H7 (cell line): ENCODE results near the gene RAPGEF2. TPM values are rescaled to one million over a fixed set of nuclear protein-coding genes. Genes with fewer than 3 reads are reported as not detected.
"Not testable (repeated sequence)": the region's sequence is repeated elsewhere in the genome, so short reads cannot be mapped to it uniquely, and the experiment has no call there.

ENCODE experiments used
- DNase-seq: peaks from one replicate; pipeline ENCODE4 v3.0.0; 2012
- H3K27me3 ChIP-seq: 2 replicates; pipeline ENCODE4 v1.6.0; 2011; ENCODE audit warnings: mild to moderate bottlenecking, low read length; ENCODE audit not compliant: control insufficient read depth, insufficient read depth
- H3K36me3 ChIP-seq: replicated peaks from 2 replicates; pipeline ENCODE4 v1.5.1; 2011; ENCODE audit warnings: low read length; ENCODE audit not compliant: control insufficient read depth, insufficient read depth
- H3K4me3 ChIP-seq: 2 replicates; pipeline ENCODE4 v1.5.1; 2011; ENCODE audit warnings: low read depth, mild to moderate bottlenecking, control low read depth, low read length, moderate library complexity; ENCODE audit not compliant: insufficient read depth
- total RNA-seq: library from RNA; depleted of rRNA; stranded (reverse); fragments of >200 nt; shearing (Covaris generic); gene quantifications from 2 replicates; pipeline ENCODE4 v1.2.3, GENCODE V29; 2014

RAPGEF2 gene
- total RNA-seq, 1 experiment from 2014 or later: 33.2 TPM

GRCh38 chr4:159077702-159078495 lies 25.0 kb upstream of the RAPGEF2 start:
- Histone ChIP-seq H3K27me3 (no peaks in the 10 kb centered on the region), H3K36me3 (no peaks in the 10 kb centered on the region), H3K4me3 (no peak overlapping the region)
- no peak for DNase-seq

GRCh38 chr4:159079074-159079473 lies 23.8 kb upstream of the RAPGEF2 start:
- no peaks in the 10 kb centered on the region for H3K36me3 ChIP-seq
- DNase-seq: no peak
- no peaks in the 10 kb centered on the region for H3K27me3 ChIP-seq
- H3K4me3 ChIP-seq: no peak overlapping the region

GRCh38 chr4:159086606-159087005 lies 16.3 kb upstream of the RAPGEF2 start:
- DNase-seq: no peak
- H3K27me3 ChIP-seq: no peaks in the 10 kb centered on the region

GRCh38 chr4:159090255-159090654 lies 12.6 kb upstream of the RAPGEF2 start:
- H3K4me3 ChIP-seq: no peak overlapping the region
- no peaks in the 10 kb centered on the region for H3K36me3 ChIP-seq
- no peaks in the 10 kb centered on the region for H3K27me3 ChIP-seq
- DNase-seq: no peak

More at GRCh38 chr4:159086606-159087005, 16.3 kb upstream of the RAPGEF2 start:
- Histone ChIP-seq H3K36me3 (no peaks in the 10 kb centered on the region), H3K4me3 (no peak overlapping the region)

- not testable (repeated sequence) for H3K36me3 ChIP-seq, H3K27me3 ChIP-seq, H3K4me3 ChIP-seq, DNase-seq
Measured at GRCh38 chr4:159094156-159094555, 8.7 kb upstream of the RAPGEF2 start.

GRCh38 chr4:159096434-159096833 lies 6.4 kb upstream of the RAPGEF2 start:
- Histone ChIP-seq H3K27me3 (peaks cover 2% of the 10 kb centered on the region; the same call in 1 of the 2 replicates), H3K36me3 (no peaks in the 10 kb centered on the region), H3K4me3 (no peak overlapping the region)
- no peak for DNase-seq

- peaks cover 2% of the 10 kb centered on the region; the same call in 1 of the 2 replicates for H3K27me3 ChIP-seq
- no peak for DNase-seq
- no peaks in the 10 kb centered on the region for H3K36me3 ChIP-seq
- H3K4me3 ChIP-seq: no peak overlapping the region
Measured at GRCh38 chr4:159097144-159097543, 5.7 kb upstream of the RAPGEF2 start.

- Histone ChIP-seq H3K36me3 (no peaks in the 10 kb centered on the region), H3K27me3 (peaks cover 2% of the 10 kb centered on the region; the same call in 1 of the 2 replicates), H3K4me3 (no peak overlapping the region)
- DNase-seq: peak; percentile 42
Measured at GRCh38 chr4:159097785-159098184, 5.1 kb upstream of the RAPGEF2 start.

GRCh38 chr4:159098482-159099127 lies 4.3 kb upstream of the RAPGEF2 start:
- Histone ChIP-seq H3K36me3 (no peaks in the 10 kb centered on the region), H3K4me3 (no peak overlapping the region), H3K27me3 (peaks cover 2% of the 10 kb centered on the region; the same call in 1 of the 2 replicates)
- DNase-seq: no peak

GRCh38 chr4:159101988-159102621 lies 774 bp upstream of the RAPGEF2 start:
- Histone ChIP-seq H3K36me3 (no peaks in the 10 kb centered on the region), H3K4me3 (peak overlapping the region; percentile 77), H3K27me3 (peaks cover 2% of the 10 kb centered on the region; the same call in 1 of the 2 replicates)
- peak; percentile 54 for DNase-seq

- H3K4me3 ChIP-seq: peak overlapping the region; percentile 88
- H3K27me3 ChIP-seq: peaks cover 2% of the 10 kb centered on the region; the same call in 1 of the 2 replicates
- no peaks in the 10 kb centered on the region for H3K36me3 ChIP-seq
- peak; percentile 79 for DNase-seq
Measured at GRCh38 chr4:159103384-159103990, 608 bp downstream of the RAPGEF2 start.

- peak overlapping the region; percentile 88 for H3K4me3 ChIP-seq
- no peak for DNase-seq
- peaks cover 2% of the 10 kb centered on the region; the same call in 1 of the 2 replicates for H3K27me3 ChIP-seq
- H3K36me3 ChIP-seq: no peaks in the 10 kb centered on the region
Measured at GRCh38 chr4:159104694-159105414, 2.0 kb downstream of the RAPGEF2 start.

- H3K36me3 ChIP-seq: no peaks in the 10 kb centered on the region
- DNase-seq: no peak
- H3K4me3 ChIP-seq: no peak overlapping the region; the same call in 1 of the 2 replicates
- H3K27me3 ChIP-seq: peaks cover 2% of the 10 kb centered on the region; the same call in 1 of the 2 replicates
Measured at GRCh38 chr4:159105761-159106243, 2.9 kb downstream of the RAPGEF2 start.

- Histone ChIP-seq H3K36me3 (no peaks in the 10 kb centered on the region), H3K27me3 (no peaks in the 10 kb centered on the region), H3K4me3 (no peak overlapping the region)
- DNase-seq: no peak
Measured at GRCh38 chr4:159106636-159107035, 3.8 kb downstream of the RAPGEF2 start.
